ENCODE data around the gene FOXJ2.
"Not testable (repeated sequence)": the region's sequence is repeated elsewhere in the genome, so short reads cannot be mapped to it uniquely, and the experiment has no call there.

Gene FOXJ2

GRCh38 chr12:8071820-8072219 is 39.3 kb downstream of the FOXJ2 start:
- DNase-seq, result not testable (repeated sequence)

DNA sequence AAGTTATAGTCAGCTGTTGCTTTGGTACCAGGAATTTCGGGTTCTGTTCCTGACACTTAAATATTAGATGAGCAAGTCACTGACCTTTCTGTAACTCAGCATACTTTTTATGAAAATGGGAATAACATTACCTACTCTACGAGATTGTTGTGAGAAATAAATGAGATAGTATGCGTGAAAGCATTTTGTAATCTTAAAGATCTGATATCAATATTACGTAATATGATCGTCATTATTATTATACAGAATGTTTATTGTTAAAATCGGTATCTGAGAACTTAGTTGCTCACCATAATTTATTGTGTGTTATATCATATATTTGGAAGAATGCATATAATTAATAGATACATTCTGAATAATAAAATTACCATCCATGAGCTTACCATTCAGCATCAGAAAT is 43.4 kb downstream of the FOXJ2 start:
- DNase-seq, result no peak

GRCh38 chr12:8076366-8076765 is 43.9 kb downstream of the FOXJ2 start:
- no peak for DNase-seq

DNA sequence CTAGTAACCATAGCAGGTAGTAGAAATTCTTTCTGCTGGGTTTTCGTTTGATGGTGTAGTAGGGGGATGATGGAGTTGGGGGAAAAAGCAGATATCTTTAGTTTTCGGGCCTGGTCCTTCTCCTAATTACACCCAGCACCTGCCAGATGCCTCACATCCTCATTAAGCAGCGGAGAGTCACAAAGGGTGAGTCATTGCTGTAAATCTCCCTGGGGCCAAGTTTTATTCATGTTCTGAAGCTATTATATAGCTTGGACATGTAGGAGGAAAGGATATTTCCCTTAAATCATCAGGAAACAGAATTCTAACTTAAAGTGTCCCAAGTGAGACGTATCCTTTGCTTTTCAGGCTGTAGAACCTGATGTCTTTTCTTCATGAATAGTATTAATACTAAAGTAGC is 44.7 kb downstream of the FOXJ2 start:
- peak; percentile 78 for DNase-seq

- peak; percentile 68 for DNase-seq
Measured at GRCh38 chr12:8078398-8078797, 45.9 kb downstream of the FOXJ2 start.

GRCh38 chr12:8078916-8079315 is 46.4 kb downstream of the FOXJ2 start:
- no peak for DNase-seq

GRCh38 chr12:8080120-8080519 is 47.6 kb downstream of the FOXJ2 start:
- DNase-seq, result no peak

DNA sequence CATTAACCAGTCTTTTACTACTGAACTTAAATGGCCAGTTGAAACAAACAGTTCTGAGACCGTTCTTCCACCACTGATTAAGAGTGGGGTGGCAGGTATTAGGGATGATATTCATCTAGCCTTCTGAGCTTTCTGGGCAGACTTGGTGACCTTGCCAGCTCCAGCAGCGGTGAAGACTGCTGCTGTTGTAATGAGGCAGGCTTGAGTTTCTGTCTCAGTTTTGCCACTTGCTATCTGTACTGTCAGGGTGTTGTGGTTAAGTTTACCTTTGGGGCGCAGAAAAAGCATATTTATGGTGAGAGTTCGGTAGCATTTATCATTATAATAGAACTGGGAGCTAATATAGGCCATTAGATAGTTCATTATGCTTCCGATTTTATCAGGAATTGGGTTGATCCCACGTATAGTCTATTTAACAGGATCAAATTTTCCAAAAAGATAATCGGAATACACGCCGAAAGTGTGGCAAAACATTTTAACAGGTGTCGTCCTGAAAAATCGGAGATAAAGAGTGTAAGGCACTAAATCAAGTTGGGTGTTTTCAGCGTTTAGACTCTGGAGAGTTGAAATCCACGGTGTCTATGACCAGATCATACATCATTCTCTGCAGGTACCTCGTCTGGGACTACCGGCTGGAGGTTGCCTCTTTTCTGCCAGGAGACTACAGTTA is 48.9 kb downstream of the FOXJ2 start:
- DNase-seq, result peak; percentile 8

DNA sequence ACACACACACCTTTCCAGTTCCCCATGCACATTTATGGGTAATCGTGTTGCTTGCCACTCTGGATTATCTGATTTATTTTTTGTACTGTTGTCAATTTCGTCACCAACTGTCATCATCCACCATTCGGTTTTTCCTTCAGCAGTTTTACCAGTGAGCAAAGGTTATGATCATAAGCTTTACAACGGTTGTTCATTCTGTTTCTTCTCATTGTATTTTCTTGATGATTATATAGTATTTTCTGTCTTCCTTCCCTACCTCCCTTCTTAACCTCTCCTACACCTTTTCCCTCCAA is 50.2 kb downstream of the FOXJ2 start:
- no peak for DNase-seq

DNA sequence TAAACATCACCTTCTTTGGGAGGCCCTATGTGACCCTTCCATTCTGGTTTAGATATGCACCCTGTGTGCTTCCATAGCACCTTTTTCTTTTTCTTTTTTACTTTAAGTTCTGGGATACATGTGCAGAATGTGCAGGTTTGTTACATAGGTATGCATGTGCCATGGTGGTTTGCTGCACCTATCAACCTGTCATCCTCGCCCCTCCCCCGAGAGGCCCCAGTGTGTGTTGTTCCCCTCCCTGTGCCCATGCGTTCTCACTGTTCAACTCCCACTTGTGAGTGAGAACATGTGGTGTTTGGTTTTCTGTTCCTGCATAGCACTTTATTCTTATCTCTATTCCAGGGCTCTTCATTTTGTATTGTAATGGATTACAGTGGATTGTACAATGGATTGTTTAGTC is 51.8 kb downstream of the FOXJ2 start:
- not testable (repeated sequence) for DNase-seq

DNA sequence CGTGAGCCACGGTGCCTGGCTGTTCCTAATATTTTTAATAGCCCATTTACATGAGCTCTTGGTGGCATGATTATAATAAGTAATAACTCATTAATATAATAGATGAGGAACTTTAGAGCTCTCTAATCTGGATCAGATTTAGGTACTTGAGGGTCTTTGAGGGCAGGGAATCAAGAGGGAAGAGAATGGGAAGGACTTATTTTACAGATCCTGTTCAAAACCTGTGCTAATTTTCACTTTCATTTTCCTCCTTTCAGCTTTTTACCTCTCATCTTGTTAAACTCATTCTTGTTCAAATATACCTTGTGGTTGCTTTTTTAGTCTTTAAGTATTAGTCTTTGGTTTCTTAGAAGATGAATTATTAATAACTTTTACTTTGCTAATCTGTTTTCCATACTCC is 55.1 kb downstream of the FOXJ2 start:
- no peak for DNase-seq

DNA sequence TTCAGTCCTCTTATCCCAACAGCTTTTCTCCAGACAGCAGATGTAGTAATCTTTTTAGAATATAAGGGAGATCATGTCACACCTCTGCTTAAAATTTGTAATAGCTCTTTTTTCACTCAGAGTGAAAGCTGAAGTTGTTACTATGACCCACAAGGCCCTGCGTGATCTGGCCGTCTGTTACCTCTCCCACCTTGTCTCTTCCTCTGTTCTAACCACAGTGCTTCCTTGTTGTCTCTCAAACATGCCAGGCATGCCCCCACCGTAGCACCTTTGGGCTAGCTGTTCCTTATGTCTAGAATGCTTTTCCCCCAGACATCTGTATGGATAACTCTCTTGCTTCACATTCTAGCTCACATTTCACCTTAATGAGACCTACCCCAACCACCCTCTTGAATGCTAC is 56.1 kb downstream of the FOXJ2 start:
- DNase-seq, result no peak

DNA sequence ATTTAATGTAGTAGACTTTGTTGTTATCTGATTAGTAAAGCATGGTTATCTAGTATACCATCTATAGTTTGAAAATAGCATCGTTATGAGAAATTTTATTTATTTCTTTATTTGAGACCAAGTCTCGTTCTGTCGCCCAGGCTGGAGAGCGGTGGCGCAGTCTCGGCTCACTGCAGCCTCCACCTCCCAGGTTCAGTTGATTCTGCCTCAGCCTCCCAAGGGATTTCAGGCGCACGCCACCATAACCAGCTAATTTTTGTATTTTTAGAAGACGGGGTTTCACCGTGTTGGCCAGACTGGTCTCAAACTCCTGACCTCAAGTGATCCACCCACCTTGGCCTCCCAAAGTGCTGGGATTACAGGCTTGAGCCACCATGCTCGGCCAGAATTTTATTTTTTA is 56.8 kb downstream of the FOXJ2 start:
- DNase-seq, result not testable (repeated sequence)

DNA sequence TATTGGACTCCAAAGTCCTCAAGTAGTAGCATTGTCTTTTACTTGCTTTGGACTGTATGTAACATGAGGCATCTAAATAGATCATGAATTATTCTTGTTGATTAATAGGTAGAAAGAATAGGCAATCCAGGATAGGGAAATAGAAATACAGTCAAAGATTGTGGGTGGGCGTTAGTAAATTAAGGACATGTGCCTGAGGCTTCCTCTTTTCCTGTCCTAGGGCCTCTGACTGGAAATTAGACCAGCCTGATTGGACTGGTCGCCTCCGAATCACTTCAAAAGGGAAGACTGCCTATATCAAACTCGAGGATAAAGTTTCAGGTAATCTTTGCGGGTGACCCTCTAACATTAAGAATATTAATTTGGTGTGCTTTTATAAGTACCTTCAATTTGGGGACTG is 57.2 kb downstream of the FOXJ2 start:
- no peak for DNase-seq

GRCh38 chr12:8093291-8093690 is 60.8 kb downstream of the FOXJ2 start:
- DNase-seq, result no peak

- no peak for DNase-seq
Measured at GRCh38 chr12:8096281-8096915, 63.9 kb downstream of the FOXJ2 start.

GRCh38 chr12:8099235-8099634 is 66.7 kb downstream of the FOXJ2 start:
- no peak for DNase-seq
